ENCODE results near the gene FUBP3.

The FUBP3 gene

DNA sequence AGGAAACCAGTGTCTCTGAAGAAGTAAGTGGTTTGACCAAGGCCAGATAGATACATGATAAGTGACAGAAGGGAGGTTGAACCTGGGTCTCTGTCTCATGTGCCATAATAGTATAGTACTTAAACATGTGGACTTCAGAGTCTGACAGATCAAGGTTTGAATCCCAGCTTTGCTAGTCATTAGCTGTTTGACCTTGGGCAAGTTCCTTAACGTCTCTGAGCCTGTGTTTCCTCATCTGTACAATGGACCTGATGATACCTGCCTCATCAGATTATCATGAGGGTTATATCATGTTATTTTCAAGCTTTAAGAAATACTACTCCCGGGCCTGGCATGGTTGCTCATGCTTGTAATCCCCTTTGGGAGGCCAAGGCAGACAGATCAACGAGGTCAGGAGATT, 24.9 kb downstream of the FUBP3 start:
- no peak for DNase-seq (ENCODE audit: low read depth in 2 of 2)
- no peak for TF ChIP-seq CTCF (IDR thresholded peaks at IDR 0.05; ENCODE audit: low read depth, low read length)
- no peak overlapping the region for H3K4me3 ChIP-seq (replicated peaks in 1 of 2; ENCODE audit: low read depth in 2 of 2, low read length in 2 of 2)

DNA sequence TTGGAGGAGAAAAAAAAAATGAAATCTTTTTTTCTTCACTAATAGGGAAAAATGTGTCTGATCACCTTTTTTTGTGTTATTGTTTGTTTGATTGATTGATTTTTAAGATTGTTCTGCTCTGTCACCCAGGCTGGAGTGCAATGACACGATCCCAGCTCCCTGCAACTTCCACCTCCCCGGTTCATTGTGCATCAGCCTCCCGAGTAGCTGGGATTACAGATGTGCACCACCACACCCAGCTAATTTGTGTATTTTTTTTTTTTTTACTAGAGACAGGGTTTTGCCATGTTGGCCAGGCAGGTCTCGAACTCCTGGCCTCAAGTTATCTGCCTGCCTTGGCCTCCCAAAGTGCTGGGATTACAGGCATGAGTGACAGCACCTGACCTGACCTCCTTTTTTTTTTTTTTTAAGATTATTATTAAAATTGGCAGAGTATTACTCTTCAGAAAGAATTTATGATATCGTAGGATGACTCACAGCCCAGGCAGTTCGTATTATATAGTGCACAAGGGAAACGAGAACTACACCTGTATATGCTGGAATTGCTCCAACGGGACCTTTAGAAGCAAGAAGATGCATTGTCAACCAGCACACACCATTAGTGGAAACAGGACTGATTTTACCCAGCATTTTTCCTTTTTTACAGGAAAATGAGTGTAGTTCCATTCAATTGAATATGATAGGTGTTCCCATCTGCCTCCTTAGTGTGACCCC, 27.7 kb downstream of the FUBP3 start:
- DNase-seq (ENCODE audit: low read depth in 2 of 2) = peak; percentile 15 to 23
- no peak overlapping the region for H3K4me3 ChIP-seq (replicated peaks in 1 of 2; ENCODE audit: low read depth in 2 of 2, low read length in 2 of 2)
- no peak for TF ChIP-seq CTCF (IDR thresholded peaks at IDR 0.05; ENCODE audit: low read depth, low read length)

DNA sequence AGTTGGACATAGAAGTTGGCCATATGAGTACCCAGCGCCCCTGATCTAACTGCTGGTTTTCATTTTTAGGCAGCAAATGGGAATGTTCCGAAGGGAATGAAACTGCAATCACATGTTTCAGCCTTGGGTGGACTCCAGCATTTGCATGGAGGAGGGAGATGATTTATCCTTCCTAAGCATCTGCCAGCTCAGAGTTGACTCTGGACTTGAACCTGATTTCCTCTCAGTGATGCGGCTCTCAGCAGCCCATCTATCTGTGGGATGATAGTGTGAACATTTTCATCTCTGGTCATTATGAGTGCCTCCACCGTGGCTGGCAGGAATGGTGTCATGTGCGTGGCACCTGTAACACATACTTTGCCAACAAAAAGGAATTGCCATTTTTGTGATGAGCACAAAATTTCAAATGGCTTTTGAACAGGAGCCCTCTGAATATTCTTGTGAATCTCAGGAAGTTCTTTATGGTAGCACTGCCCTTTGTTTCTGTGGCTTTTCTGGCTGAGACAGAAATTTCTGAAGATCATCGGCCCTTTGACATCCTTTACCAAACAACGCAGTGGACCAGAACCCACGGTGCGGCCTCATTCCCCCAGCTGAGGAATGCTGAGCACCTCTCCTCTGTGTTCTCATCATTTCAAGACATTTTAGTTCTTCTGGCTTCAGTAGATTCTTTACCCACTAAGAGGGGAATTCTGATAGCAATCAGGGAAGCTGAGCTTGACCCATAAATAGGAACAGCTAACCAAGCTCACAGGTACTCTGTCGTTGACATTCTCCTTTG, 28.5 kb downstream of the FUBP3 start:
- TF ChIP-seq CTCF (IDR thresholded peaks at IDR 0.05; ENCODE audit: low read depth, low read length) = no peak
- H3K4me3 ChIP-seq (replicated peaks in 1 of 2; ENCODE audit: low read depth in 2 of 2, low read length in 2 of 2) = no peak overlapping the region
- DNase-seq (ENCODE audit: low read depth in 2 of 2) = peak; percentile 35 to 36

DNA sequence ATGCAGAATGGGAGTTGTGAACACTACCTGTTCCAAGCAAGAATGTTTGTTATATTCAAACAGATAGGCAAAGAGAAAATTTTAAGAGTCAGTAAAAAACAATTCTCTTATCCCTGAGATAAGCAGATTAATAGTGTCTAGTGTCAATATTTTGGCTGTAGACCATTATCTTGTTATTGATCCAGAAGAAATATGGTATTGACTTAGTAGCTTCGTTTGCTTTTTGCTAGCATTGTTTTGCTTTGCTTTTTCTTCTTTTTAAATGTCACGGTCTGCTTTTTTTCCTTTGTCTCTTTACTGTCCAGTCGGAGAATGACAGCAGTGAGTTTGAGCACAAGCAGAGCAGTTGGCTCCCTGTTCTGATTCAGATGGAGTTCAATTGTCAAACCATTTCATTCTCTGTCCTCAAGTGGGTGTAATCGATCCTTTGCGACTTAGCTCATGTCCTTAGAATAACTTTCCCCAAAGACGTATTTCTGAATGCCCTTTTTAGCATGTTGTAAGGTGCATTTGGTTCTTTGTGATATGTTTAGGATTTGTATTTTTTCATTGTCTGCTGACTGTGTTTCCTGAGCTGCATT, 29.3 kb downstream of the FUBP3 start:
- no peak overlapping the region for H3K4me3 ChIP-seq (replicated peaks in 1 of 2; ENCODE audit: low read depth in 2 of 2, low read length in 2 of 2)
- DNase-seq (ENCODE audit: low read depth in 2 of 2) = no peak
- TF ChIP-seq CTCF (IDR thresholded peaks at IDR 0.05; ENCODE audit: low read depth, low read length) = no peak

DNA sequence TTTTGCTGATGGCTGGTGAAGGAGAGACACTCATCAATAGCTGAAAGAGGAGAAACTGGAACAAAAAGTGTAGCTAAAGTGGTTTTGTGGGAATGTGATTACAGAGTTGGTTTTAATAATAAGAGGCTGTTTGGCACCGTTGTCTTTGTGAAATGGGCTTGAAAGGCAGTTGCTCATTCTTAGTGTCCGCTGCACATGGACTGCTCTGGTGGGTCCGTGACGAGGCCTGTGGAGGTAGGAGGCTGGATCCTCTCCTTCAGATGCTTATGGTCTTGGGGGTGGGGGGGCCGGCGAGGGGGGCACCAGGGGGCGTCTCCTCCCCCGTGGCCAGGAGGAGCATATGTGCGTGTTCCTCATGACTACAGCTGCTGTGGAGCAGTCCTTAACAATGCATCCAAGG, 29.8 kb downstream of the FUBP3 start:
- no peak for TF ChIP-seq CTCF (IDR thresholded peaks at IDR 0.05; ENCODE audit: low read depth, low read length)

GRCh38 chr9:130610862-130611707, 31.7 kb downstream of the FUBP3 start:
- no peak for TF ChIP-seq CTCF (IDR thresholded peaks at IDR 0.05; ENCODE audit: low read depth, low read length)
- no peak for DNase-seq (ENCODE audit: low read depth in 2 of 2)
- no peak overlapping the region for H3K4me3 ChIP-seq (replicated peaks in 1 of 2; ENCODE audit: low read depth in 2 of 2, low read length in 2 of 2)

More for the DNA sequence above, 29.8 kb downstream of the FUBP3 start:
- DNase-seq (ENCODE audit: low read depth in 2 of 2) = no peak
- no peak overlapping the region for H3K4me3 ChIP-seq (replicated peaks in 1 of 2; ENCODE audit: low read depth in 2 of 2, low read length in 2 of 2)
